Adrenal gland (tissue), 5 donors: ENCODE results near the gene ZNF200.
"Not testable (repeated sequence)": the region's sequence is repeated elsewhere in the genome, so short reads cannot be mapped to it uniquely, and the experiment has no call there.

ENCODE experiments used
- POLR2A ChIP-seq, 2 donors: fragments of 450-650 bp; IDR thresholded peaks; one replicate each; pipeline ENCODE4 v1.6.1; 2017; ENCODE audit warnings: antibody characterized with exemption in 2 of 2, mild to moderate bottlenecking in 2 of 2, moderate library complexity in 1 of 2
- TF ChIP-seq, protein P1 (sequence below), 6 experiments: fragments of 450-650 bp in 4 of 6; fragments of 200-600 bp in 2 of 6; sonication (generic) in 1 of 6; IDR thresholded peaks; 1 replicate in 5 of 6; 2 replicates in 1 of 6; pipeline versions ENCODE4 v1.5.1 to v1.8.0; 2016 to 2021; ENCODE audit warnings: antibody characterized with exemption in 6 of 6, mild to moderate bottlenecking in 2 of 6, moderate library complexity in 1 of 6
- donor health status: DM: no; HTN: no; CAD: no.

DNA sequence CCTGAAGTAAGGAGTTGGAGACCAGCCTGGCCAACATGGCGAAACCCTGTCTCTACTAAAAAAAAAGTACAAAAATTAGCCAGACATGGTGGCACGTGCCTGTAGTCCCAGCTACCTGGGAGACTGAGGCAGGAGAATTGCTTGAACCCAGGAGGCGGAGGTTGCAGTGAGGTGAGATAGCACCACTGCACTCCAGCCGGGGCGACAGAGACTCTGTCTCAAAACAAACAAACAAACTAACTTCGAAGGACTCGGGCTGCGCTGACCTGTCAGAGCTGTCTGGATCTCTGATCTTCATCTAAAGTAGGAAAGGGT, 52.7 kb downstream of the ZNF200 start:
- TF ChIP-seq, protein P1, sequence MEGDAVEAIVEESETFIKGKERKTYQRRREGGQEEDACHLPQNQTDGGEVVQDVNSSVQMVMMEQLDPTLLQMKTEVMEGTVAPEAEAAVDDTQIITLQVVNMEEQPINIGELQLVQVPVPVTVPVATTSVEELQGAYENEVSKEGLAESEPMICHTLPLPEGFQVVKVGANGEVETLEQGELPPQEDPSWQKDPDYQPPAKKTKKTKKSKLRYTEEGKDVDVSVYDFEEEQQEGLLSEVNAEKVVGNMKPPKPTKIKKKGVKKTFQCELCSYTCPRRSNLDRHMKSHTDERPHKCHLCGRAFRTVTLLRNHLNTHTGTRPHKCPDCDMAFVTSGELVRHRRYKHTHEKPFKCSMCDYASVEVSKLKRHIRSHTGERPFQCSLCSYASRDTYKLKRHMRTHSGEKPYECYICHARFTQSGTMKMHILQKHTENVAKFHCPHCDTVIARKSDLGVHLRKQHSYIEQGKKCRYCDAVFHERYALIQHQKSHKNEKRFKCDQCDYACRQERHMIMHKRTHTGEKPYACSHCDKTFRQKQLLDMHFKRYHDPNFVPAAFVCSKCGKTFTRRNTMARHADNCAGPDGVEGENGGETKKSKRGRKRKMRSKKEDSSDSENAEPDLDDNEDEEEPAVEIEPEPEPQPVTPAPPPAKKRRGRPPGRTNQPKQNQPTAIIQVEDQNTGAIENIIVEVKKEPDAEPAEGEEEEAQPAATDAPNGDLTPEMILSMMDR (IDR thresholded peaks at IDR 0.05) = not testable (repeated sequence)
- TF ChIP-seq POLR2A (IDR thresholded peaks at IDR 0.05) = not testable (repeated sequence)
